ENCODE data around the gene ATP11A. TPM values are rescaled to one million over a fixed set of nuclear protein-coding genes. Genes with fewer than 3 reads are reported as not detected.
A peak's percentile ranks its signal among the peaks of the same experiment; 100 is the strongest.
"Not testable (repeated sequence)": the region's sequence is repeated elsewhere in the genome, so short reads cannot be mapped to it uniquely, and the experiment has no call there.

Gene ATP11A
- total RNA-seq, 2 experiments from 2014 or later: 24.7 to 25.6 TPM

- Mint-ChIP-seq H3K36me3 (ENCODE audit: low read depth) (peaks cover 4% of the 10 kb centered on the region), H3K4me1 (ENCODE audit: low read depth) (peaks cover 19% of the 10 kb centered on the region), H3K27ac (peak overlapping the region; percentile 68), H3K4me3 (no peak overlapping the region), H3K27me3 (ENCODE audit: low read depth) (no peaks in the 10 kb centered on the region), H3K9me3 (no peaks in the 10 kb centered on the region)
- intact Hi-C loops (cut with micrococcal nuclease): no loop called here
- no peak for DNase-seq
- CTCF ChIA-PET: interaction anchor here (0.6 to 0.7 kb wide), 3 partner anchors 9 to 151 kb away, joined by 3 read pairs; no protein-coding TSS in a partner anchor
Measured at GRCh38 chr13:112791663-112792440, 102.0 kb downstream of the ATP11A start.

GRCh38 chr13:112792511-112792910 lies 102.7 kb downstream of the ATP11A start:
- H3K4me3 Mint-ChIP-seq: no peak overlapping the region
- H3K36me3 Mint-ChIP-seq (ENCODE audit: low read depth): peaks cover 4% of the 10 kb centered on the region
- H3K4me1 Mint-ChIP-seq (ENCODE audit: low read depth): peaks cover 19% of the 10 kb centered on the region
- no peaks in the 10 kb centered on the region for H3K9me3 Mint-ChIP-seq
- intact Hi-C loops (cut with micrococcal nuclease): no loop called here
- DNase-seq: no peak
- peak overlapping the region; percentile 68 for H3K27ac Mint-ChIP-seq
- CTCF ChIA-PET: interaction anchor here (0.6 kb wide), 1 partner anchor 10 kb away, joined by 3 read pairs; no protein-coding TSS in a partner anchor
- no peaks in the 10 kb centered on the region for H3K27me3 Mint-ChIP-seq (ENCODE audit: low read depth)

- no peaks in the 10 kb centered on the region for H3K27me3 Mint-ChIP-seq (ENCODE audit: low read depth)
- peaks cover 4% of the 10 kb centered on the region for H3K36me3 Mint-ChIP-seq (ENCODE audit: low read depth)
- no peaks in the 10 kb centered on the region for H3K9me3 Mint-ChIP-seq
- no peak overlapping the region for H3K27ac Mint-ChIP-seq
- peaks cover 19% of the 10 kb centered on the region for H3K4me1 Mint-ChIP-seq (ENCODE audit: low read depth)
- intact Hi-C loops (cut with micrococcal nuclease): no loop called here
- CTCF ChIA-PET: no interaction called here
- H3K4me3 Mint-ChIP-seq: no peak overlapping the region
- DNase-seq: no peak
Measured at GRCh38 chr13:112793545-112794445, 104.0 kb downstream of the ATP11A start.

GRCh38 chr13:112795277-112795676 lies 105.4 kb downstream of the ATP11A start:
- peaks cover 2% of the 10 kb centered on the region for H3K9me3 Mint-ChIP-seq
- no peak overlapping the region for H3K4me3 Mint-ChIP-seq
- no peak for DNase-seq
- peaks cover 8% of the 10 kb centered on the region for H3K36me3 Mint-ChIP-seq (ENCODE audit: low read depth)
- no peaks in the 10 kb centered on the region for H3K27me3 Mint-ChIP-seq (ENCODE audit: low read depth)
- peaks cover 19% of the 10 kb centered on the region for H3K4me1 Mint-ChIP-seq (ENCODE audit: low read depth)
- intact Hi-C loops (cut with micrococcal nuclease): no loop called here
- CTCF ChIA-PET: no interaction called here
- no peak overlapping the region for H3K27ac Mint-ChIP-seq

- Mint-ChIP-seq H3K27ac (no peak overlapping the region), H3K4me1 (ENCODE audit: low read depth) (peaks cover 11% of the 10 kb centered on the region), H3K36me3 (ENCODE audit: low read depth) (peaks cover 8% of the 10 kb centered on the region), H3K4me3 (no peak overlapping the region), H3K27me3 (ENCODE audit: low read depth) (no peaks in the 10 kb centered on the region), H3K9me3 (peaks cover 2% of the 10 kb centered on the region)
- CTCF ChIA-PET: no interaction called here
- intact Hi-C loops (cut with micrococcal nuclease): no loop called here
- no peak for DNase-seq
Measured at GRCh38 chr13:112796190-112796915, 106.5 kb downstream of the ATP11A start.

GRCh38 chr13:112799394-112799793 lies 109.6 kb downstream of the ATP11A start:
- H3K4me3 Mint-ChIP-seq: no peak overlapping the region
- no peak overlapping the region for H3K27ac Mint-ChIP-seq
- CTCF ChIA-PET: no interaction called here
- peaks cover 2% of the 10 kb centered on the region for H3K9me3 Mint-ChIP-seq
- peaks cover 10% of the 10 kb centered on the region for H3K4me1 Mint-ChIP-seq (ENCODE audit: low read depth)
- H3K27me3 Mint-ChIP-seq (ENCODE audit: low read depth): no peaks in the 10 kb centered on the region
- DNase-seq: no peak
- peaks cover 5% of the 10 kb centered on the region for H3K36me3 Mint-ChIP-seq (ENCODE audit: low read depth)
- intact Hi-C loops (cut with micrococcal nuclease): no loop called here

GRCh38 chr13:112800057-112800456 lies 110.2 kb downstream of the ATP11A start:
- no peak for DNase-seq
- peaks cover 10% of the 10 kb centered on the region for H3K4me1 Mint-ChIP-seq (ENCODE audit: low read depth)
- intact Hi-C loops (cut with micrococcal nuclease): no loop called here
- CTCF ChIA-PET: no interaction called here
- no peak overlapping the region for H3K27ac Mint-ChIP-seq
- peaks cover 2% of the 10 kb centered on the region for H3K9me3 Mint-ChIP-seq
- no peaks in the 10 kb centered on the region for H3K27me3 Mint-ChIP-seq (ENCODE audit: low read depth)
- no peak overlapping the region for H3K4me3 Mint-ChIP-seq
- H3K36me3 Mint-ChIP-seq (ENCODE audit: low read depth): peaks cover 5% of the 10 kb centered on the region

GRCh38 chr13:112800807-112801206 lies 111.0 kb downstream of the ATP11A start:
- H3K27ac Mint-ChIP-seq; H3K4me1 Mint-ChIP-seq (ENCODE audit: low read depth); H3K4me3 Mint-ChIP-seq; CTCF ChIA-PET; DNase-seq; intact Hi-C loops (cut with micrococcal nuclease); H3K36me3 Mint-ChIP-seq (ENCODE audit: low read depth); H3K9me3 Mint-ChIP-seq; H3K27me3 Mint-ChIP-seq (ENCODE audit: low read depth): not testable (repeated sequence)

- Mint-ChIP-seq H3K9me3 (peaks cover 2% of the 10 kb centered on the region), H3K4me1 (ENCODE audit: low read depth) (peaks cover 10% of the 10 kb centered on the region), H3K36me3 (ENCODE audit: low read depth) (peaks cover 5% of the 10 kb centered on the region), H3K27ac (no peak overlapping the region), H3K4me3 (no peak overlapping the region), H3K27me3 (ENCODE audit: low read depth) (no peaks in the 10 kb centered on the region)
- intact Hi-C loops (cut with micrococcal nuclease): no loop called here
- CTCF ChIA-PET: interaction anchor here (0.7 kb wide), 1 partner anchor 10 kb away, joined by 3 read pairs; no protein-coding TSS in a partner anchor
- DNase-seq: no peak
Measured at GRCh38 chr13:112802802-112803195, 113.0 kb downstream of the ATP11A start.

GRCh38 chr13:112803422-112803821 lies 113.6 kb downstream of the ATP11A start:
- intact Hi-C loops (cut with micrococcal nuclease): no loop called here
- Mint-ChIP-seq H3K27ac (no peak overlapping the region), H3K27me3 (ENCODE audit: low read depth) (no peaks in the 10 kb centered on the region), H3K9me3 (peaks cover 2% of the 10 kb centered on the region), H3K4me3 (no peak overlapping the region), H3K4me1 (ENCODE audit: low read depth) (peaks cover 10% of the 10 kb centered on the region), H3K36me3 (ENCODE audit: low read depth) (peaks cover 5% of the 10 kb centered on the region)
- no peak for DNase-seq
- CTCF ChIA-PET: no interaction called here

GRCh38 chr13:112804374-112804773 lies 114.5 kb downstream of the ATP11A start:
- Mint-ChIP-seq H3K4me3 (no peak overlapping the region), H3K36me3 (ENCODE audit: low read depth) (no peaks in the 10 kb centered on the region), H3K4me1 (ENCODE audit: low read depth) (peaks cover 10% of the 10 kb centered on the region), H3K27ac (no peak overlapping the region), H3K9me3 (no peaks in the 10 kb centered on the region), H3K27me3 (ENCODE audit: low read depth) (no peaks in the 10 kb centered on the region)
- intact Hi-C loops (cut with micrococcal nuclease): no loop called here
- CTCF ChIA-PET: no interaction called here
- no peak for DNase-seq
